NOMO-1 (cell line): ENCODE results near the gene NDUFA11.

Source experiments
- DNase-seq, 2 experiments: peaks; one replicate each; lab custom pipeline; 2025; ENCODE audit not compliant: unreplicated experiment in 2 of 2; lab: John Stamatoyannopoulos, UW

The NDUFA11 gene

DNA sequence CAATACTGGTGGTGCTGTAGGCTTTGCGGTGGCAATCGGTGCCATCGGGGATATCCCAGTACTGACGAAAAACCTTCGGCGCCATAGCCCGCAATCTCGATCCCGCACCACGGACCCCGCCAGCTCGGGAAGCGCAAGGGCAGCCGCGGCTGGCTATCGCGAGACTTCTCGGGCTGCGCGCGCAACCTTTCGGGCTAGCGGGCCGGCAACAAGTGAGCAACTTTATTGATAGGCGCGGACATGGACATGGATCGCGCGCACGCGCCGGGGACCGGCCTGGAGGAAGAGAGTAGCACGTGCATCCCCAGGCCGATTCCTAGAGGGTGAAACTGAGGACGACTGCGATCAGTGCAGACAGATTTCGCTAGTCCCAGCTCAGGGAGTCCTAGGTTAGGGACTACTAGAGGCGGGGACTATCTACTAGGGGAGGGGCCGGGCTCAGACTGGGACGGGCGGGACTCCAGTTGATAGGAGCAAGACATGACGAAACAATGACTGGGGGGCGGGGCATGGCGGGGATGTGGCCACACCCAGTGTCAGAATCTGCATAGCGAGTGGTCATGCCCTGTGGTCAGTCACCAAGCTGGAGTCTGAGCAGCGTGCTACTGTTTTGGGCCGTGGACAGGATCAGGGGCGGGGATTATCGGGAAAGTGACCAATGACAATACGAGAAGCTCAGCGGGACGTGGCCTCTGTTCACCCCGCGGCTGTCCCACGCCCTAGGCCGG lies at the start of gene NDUFA11:
Gene NDUFA11 (minus strand): TSS at position 167 of the 728 bp plus-strand sequence. CDS start 82 bp downstream, at position 85.
- DNase-seq, result peak; percentile 91 to 93

DNA sequence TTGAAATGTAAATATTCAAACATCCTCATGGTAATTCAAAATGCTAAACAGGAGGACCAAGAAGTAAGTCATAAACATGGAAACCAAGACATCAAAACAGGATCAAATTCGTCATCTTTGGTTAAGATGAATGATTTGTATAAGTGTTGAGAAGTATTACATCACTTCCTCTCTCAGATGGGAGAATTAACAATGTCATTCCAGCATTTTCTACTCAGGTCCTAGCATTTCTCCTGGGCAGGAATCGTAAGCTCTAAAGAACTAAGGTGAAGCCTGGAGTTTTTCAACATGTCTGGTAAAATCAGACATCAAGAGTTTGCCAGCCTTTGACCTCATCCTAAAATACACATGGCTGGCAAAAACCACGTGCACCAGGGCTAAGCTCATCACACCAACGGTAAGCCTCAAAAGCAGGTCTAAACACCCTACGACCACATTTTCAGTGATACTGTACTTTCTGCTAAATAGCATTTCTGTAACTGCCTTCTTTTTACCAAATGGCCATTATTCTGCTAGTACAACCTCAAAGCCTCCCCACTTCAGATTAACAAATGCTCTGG lies 49.5 kb upstream of the NDUFA11 start:
- DNase-seq, result peak in 1 of 2 experiments; percentile 2

DNA sequence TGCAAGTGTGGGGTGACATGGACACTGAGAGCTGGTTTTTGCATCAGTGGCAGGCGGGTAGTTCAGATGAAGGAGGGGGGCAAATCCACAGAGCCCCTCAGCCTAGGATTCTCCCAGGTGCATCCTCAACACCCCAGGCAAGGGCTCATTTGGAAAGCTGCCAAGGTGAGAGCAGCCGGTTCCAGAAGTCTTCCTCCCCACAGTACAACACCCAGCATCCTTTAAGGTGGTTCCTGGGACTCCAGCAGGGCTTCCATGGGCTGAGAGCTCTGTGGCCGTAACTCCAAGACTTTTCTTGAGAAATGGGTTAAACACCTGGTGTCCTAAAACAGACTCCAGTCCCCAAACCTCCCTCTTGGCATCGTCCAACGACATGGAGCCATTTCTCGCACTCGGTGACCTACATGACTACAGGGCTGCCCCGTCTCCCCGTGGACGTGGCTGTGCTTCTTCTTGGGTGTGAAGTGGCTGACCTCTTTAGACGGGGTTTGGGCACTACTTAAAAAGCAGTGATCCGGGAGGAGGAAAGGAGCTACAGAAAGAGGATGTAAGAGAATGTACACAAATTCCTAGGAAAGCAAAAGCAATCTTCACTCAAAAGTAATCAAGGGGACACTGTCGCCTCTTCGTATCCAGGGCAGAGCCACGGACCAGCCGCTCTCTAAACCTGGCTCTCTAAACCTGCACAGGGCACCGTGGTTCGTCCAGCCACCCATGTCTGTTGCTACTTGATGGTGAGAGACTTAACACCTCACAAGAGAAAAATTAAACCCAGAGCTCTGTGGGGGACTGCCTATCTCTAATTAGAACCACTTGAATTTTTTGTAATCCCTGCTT lies 48.8 kb upstream of the NDUFA11 start:
- no peak for DNase-seq

DNA sequence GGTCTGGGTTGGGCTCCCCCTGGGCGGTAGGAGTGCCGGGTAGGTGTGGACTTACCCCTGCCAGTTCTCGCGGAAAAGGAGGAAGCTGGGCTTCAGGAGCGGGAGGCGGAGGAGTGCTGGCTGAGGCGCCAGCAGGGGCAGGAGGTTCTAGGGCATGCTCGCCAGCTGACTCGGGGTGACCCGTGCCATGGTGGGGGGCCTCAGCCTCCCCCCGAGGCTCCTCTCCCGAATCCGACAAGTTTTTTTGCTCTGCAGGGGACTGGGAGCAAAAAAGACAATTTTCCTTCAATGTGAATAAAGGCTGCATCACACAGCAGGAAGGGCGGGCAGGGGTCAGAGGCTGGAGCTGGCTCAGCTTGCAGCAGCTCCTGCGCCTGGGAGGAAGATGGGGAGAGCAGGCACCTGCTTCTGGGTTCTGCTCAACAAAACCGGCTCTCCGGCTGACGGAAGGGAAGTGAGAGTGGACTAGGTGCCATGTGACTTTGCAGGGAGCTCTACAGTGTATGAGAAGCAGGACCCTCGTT lies 47.8 kb upstream of the NDUFA11 start:
- DNase-seq, result peak; percentile 15 to 45

DNA sequence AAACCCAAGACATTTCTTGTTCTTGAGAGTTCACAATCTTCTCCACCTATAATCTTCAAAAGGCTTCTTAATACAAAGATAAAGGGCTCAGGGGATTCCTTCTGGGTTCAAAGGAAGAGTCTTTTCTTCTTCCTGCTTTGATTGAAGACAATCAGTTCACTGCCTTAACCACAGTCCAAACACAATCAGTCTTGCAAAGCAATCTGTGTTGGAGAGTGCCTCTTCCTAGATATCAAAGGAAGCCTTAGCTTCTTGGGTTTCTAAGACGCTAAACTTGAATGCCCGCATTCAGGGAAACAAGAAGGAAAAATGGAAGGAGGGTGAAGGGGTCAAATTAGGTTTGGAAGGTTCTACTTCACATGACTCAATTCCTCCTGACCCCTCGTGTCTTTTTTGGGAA lies 47.2 kb upstream of the NDUFA11 start:
- DNase-seq, result no peak

DNA sequence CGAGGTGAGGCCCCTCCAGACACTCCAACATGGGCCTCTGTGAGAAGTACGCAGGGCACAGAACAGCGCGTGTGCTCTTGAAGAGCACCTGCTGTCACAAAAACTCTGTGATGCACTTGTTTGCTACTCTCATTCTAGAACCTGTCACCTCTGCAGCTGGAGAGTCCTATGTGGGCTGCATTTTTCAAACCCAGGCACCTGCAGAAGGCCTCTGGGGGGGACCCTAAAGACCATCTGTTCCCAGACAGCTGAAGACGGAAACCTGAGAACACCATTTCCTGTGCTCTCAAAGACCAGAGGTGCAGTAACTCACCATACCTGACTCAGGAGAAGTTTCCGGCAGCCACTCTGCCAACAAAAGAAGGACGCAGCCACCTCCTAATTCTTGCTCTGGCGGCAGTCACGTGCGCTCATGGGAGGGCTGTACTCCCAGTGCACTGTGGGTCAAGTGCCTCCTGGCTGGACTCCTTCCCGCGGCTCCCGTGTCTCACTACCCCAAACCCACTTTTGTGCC lies 46.3 kb upstream of the NDUFA11 start:
- no peak for DNase-seq

DNA sequence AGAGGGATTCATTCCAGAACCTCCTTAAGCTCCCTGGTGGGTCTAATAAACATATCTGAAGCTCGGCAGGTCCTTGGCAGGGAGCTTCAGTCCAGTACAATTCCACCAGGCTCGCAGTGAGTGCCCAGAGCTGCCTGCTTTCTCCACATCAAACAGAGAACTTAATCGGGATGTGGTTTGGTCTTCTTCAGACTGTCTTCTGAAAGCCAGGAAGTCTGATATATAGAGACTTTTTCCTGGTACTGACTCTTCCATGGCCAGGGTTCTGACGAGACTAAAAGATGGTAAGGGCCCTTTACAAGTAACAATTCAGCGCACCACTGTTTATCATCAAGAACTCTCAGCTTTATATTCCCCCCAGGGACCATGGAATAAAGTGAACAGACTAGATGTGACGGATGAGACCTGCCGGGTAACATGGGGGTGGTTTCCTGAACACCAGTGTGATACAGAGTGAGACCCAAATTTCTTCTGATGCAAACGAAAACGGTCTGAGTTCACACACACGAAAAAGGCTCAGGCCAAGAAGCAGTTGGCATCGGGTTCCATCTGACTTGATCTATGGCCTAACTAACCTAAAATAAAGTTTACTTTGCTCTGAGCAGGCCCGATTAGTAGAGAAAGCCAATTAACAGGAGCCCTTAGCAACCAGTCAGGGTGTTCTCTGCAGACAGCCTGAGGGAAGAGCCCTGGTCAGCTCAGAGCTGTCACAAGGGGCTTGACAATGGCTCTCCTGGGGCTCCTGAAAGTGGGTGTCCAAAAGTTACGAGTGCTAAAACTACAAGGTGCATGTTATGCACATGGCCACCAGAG lies 45.4 kb upstream of the NDUFA11 start:
- DNase-seq, result no peak

DNA sequence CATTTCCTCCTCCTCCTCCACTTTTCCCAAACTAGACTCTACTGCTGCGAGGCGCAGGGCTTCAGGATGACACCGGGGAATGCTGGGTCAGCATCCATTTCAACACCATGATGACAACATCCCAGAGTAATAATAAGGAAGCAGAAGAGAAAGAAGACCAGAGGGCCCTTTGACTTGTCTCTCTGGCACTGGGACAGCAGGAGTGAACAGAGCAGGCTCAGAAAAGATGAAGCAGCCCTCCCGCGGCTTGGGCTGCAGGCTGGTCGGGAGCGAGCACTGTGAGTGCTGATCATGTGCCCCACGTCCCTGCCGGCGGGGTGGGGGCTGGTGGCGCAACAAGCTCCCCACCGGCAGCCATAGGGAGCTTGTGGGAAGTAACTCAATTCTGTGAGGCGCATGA lies 43.8 kb upstream of the NDUFA11 start:
- DNase-seq, result no peak

DNA sequence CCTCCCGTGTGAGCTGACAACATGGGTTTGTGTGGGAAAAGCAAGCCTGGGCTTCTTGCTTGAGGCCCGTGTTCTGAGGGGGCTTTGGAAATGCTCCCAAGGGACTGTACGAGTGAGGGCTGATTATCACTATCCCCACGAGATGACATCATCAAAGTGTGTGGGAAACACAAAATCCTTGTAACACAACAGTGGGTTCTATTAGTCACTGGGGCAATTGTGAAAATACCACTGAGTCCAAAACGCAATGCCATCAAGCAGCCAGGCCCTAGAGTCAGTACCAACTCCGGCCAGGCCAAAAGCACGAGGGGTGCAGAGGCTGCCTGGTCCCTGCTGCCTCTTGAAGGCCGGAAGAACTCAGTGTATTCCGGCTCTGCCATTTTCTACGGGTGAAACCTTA lies 40.0 kb upstream of the NDUFA11 start:
- DNase-seq, result no peak

DNA sequence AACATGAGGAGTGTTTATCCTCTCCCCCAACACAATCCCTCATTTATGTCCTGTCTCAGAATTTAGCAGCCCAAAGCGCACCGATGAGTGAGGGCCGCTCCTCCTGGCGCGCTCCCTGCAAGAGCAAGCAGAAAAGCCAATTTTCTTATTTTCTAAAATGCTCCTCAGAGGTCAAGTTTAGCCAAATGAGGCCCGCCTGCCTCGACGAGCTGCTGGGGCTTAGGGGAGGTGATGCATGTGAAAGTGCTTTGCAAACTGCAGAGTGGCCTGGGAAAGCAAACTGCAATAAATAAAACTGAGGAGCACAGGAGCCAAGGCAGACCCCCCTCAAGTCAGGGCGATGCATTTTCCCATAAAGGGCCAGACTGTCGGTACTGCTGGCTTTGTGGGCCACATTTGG lies 39.5 kb upstream of the NDUFA11 start:
- DNase-seq, result no peak

DNA sequence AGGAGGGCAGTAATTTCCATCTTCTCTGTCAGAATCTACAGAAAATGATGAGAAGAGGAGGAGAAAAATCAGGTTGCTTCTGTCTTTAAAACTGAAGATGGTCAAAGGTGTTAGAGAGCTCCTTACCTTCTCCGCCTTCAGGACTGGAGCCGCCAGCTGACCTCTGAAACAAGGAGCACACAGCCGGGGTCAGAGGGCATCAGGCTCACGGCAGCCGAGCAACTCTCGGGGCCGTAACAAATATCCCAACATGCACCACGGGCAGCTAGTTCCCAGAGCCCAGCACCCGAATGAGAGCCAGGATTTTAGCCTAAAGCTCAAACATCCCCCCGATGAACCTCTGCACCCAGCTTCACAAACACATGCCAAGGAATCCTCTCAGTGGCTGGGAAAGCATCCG lies 38.1 kb upstream of the NDUFA11 start:
- no peak for DNase-seq

DNA sequence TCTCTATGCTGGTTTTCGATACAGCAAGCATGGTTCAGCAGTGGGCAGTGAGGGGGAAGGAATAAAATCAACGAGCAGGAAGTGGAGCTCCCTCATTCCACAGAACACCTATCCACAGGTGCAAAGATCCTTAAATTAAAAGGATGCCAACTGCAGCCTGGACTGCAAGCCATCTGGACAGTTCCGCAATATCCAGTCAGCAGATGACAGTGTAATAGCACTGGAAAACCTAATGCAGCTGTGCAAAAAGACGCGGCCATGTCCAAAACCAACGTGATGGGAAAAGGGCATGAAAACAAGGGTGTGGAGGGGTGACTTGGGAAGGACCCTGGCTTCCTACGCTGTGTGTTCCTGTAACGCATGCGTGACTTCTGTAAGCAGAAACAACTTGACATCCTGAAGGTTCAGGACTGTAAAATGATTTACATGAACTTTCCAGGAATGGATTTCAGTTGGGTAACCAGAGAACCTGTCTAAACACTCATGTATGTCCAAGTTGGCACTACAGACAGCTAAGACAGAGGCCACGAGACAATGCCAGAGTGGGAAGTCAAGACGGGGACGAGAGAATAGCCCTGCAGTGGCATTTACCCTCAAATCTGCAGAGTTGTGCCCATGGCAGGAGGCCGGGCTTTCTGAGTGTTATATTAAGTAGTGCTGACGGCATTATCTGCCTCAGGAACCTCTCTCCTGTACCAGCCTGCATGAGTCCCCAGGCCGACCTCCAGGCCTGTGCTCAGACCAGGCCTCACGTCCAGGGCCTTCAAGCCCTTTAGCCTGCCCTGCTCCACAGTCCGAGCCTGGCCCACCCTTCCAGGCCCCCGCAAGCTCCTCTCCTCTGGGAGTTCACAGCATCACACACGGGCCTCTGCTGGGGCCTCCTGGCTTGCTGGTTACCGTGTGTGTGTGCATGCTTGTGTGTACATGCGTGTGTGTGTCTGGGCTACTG lies 36.9 kb upstream of the NDUFA11 start:
- no peak for DNase-seq

DNA sequence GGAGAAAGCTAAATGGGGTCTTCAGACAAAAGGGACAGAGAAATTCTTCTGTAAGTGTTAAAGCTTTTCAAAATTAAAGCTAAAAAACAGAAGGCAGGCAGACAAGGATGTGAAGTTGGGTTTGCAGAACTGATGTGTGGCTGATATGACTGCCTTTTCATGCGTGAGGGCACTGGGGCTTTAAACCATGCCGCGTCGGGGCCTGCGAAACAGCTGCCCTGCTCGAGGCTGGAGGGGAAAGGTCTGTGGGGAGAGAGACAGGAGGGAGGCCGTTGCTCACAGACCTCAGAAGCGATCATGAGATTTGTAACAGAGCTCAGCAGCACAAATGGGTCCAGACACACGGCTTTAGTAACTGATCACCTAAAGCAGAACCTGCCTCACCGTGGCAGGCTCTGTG lies 34.0 kb upstream of the NDUFA11 start:
- DNase-seq, result no peak

DNA sequence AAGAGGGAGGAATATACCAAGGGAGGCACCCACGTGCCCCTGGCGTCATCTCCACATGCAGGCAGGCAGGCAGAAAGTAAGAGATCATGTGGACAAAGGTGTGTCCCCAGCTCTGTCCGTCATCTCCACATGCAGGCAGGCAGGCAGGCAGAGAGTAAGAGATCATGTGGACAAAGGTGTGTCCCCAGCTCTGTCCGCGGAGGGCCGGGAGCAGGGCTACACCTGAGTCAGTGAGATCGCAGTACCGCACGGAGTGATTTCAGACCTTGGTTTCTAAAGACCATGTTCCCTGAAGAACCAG lies 32.7 kb upstream of the NDUFA11 start:
- DNase-seq, result no peak

DNA sequence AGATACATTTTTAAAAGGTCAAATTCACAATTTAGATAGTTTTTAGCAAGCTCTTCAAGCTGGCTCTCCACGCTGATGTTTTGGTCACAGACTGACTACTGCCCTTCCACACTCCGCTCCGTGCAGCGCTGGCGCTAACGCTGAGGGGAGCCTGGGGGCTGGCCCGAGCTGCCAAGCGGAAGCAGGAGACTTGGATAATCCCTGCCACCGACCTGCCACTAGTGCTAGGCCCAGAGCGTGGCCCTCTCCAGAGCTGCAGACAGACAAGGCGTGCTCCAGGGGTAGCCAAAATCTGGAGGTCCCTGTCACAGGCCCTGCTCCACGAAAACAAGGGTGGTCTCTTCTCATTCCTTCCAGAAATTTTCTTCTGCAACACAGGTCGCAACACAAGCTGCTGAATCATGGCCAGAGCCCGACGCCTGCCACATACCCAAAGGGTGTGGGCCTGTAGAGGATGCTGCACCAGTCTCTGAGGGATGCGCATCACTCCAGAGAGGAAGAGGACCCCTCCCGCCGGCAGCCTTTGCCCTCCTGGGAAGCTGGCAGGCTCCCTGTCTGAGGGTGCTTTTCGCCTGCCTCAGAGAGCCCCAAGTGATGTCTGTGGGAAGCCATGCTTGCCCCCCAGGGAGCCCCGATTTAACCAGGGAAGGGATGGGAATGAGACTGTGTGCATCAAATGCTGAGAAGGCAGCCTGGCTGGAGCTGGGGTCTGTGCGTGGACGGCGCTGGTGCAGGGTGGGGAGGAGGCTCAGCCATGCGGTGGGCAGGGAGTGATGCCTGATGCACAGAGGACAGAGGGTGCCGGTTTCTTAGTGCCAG lies 32.1 kb upstream of the NDUFA11 start:
- DNase-seq, result no peak

DNA sequence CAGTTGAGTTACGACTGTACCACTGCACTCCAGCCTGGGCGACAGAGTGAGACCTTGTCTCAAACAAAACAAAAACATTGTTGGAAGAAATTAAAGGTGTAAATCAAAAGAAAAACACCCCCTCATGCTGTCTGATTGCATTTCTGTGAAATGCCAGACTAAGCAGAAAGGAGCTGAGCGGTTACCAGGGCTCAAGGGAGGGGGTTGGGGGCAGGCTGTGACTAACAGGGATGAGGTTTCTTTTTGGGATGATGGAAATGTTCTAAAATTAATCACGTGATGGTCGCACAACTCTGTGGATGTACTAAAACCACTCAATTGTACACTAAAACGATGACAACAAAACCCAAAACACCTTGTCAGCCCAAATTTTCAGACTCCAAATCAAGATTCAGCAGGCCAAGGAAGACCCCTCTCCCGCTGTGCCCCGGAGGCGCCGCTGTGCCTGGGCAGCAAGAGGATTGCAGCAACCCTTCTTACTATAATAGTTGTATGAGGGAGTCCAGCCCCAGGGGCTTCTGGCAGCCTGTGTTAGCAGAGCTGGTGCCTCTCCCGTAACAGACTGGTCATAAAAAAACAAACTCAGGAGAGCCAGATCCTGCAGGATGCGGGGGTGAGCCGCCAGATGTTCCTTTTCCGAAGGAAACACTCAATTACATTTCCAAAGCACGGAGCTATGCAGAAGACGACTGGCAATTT lies 31.3 kb upstream of the NDUFA11 start:
- no peak for DNase-seq

DNA sequence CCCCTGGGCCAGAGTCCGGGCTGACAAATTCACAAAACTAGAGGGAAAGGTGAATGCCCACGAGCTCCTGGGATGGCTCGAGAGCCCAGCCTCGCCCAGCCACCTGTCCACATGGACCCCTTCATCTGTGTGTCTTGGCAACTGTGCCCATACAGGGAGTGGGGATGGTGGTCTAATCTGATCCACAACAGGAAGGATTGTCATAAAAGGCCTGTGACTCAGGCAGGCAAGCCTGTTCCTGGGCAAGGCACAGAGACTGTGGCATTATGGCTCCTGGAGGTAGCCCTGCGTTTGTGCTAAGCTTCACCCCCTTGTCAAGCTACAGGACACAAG lies 30.4 kb upstream of the NDUFA11 start:
- no peak for DNase-seq

DNA sequence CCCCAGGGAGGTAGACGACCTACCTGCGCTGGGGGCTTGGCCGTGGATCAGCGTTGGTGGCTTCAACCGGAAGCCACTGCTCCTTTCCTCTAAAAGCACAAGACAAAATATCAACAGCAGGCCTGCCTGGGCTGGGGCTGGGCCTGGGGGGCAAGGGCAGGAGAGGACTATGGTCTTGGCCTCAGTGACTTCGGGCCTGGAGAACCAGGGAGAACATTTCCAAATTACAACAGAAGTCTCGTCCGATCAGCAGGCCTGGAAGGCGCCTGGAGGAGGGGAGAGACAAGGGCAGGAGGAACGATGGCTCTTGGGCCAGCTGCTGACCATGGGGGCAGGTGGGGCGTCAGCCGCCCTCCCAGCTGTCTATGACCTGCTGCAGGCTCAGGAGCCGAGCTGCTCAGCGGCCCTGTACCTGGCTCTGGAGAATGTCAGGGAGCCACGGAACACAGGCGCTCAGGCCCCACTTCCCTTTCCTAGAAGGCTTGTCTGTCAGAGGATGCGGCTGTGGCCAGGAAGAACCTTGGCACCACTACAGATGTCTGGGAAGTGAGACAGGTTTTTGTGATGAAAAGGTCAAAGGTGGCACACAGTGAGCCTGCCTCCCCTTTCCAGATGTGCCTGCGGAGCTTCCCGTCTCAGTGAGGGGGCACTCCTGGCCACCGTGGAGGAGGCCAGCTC lies 29.9 kb upstream of the NDUFA11 start:
- no peak for DNase-seq
